HepG2 (cell line): ENCODE data around the gene KCNMA1. TPM values are rescaled to one million over a fixed set of nuclear protein-coding genes. Genes with fewer than 3 reads are reported as not detected.

Experiments
- ATAC-seq: fragments of 200-7000 bp; cut with Tn5 transposase; 3 replicates; pipeline ENCODE4 v1.9.1; 2020; ENCODE audit warnings: mild to moderate bottlenecking, moderate library complexity
- BruUV-seq: library from RNA; stranded (reverse); fragments of 400-500 nt; replicated peaks from 2 replicates; lab custom pipeline; 2021; lab: Mats Ljungman, UMichigan
- CTCF ChIA-PET: fragments of 300-600 bp; formaldehyde crosslinking; extraction: SDS; loops from one replicate; lab custom pipeline; 2021; ENCODE audit warnings: low total read pairs, inconsistent platforms, low intra/inter-chr PET ratio; lab: Yijun Ruan, JAX
- POLR2A ChIA-PET: fragments of 350-600 bp; sonication (Branson Sonifier 250); formaldehyde crosslinking; loops from one replicate; lab custom pipeline; 2020; ENCODE audit warnings: antibody characterized with exemption, inconsistent platforms; lab: Yijun Ruan, JAX
- DNase-seq: peaks from one replicate; pipeline ENCODE4 v3.0.0-alpha.2; 2015; ENCODE audit warnings: low spot score
- FAIRE-seq: peaks from 3 replicates; lab custom pipeline; 2011; peaks lifted over from hg19 to GRCh38; lab: Jason Lieb, UNC
- H2AFZ ChIP-seq: one replicate; pipeline ENCODE4 v1.6.1; 2011; ENCODE audit warnings: low read length, inconsistent platforms
- H3K27ac ChIP-seq: fragments of 300-600 bp; 3 replicates; pipeline ENCODE4 v1.8.0; 2011; ENCODE audit warnings: mixed run types, mild to moderate bottlenecking, mixed read lengths, low read length, inconsistent platforms; ENCODE audit not compliant: insufficient read depth; ENCODE audit errors: extremely low read length
- H3K27me3 ChIP-seq, 2 experiments: fragments of 200-600 bp in 1 of 2; 2 replicates in 1 of 2; 3 replicates in 1 of 2; pipeline versions ENCODE4 v1.6.0 to v1.8.0; 2011; ENCODE audit warnings: low read length in 2 of 2, mild to moderate bottlenecking in 2 of 2, moderate library complexity in 2 of 2, inconsistent platforms in 1 of 2; ENCODE audit not compliant: insufficient read depth in 2 of 2, control insufficient read depth in 1 of 2
- H3K36me3 ChIP-seq, 2 experiments: fragments of 200-600 bp in 1 of 2; replicated peaks in 1 of 2; 2 replicates in 1 of 2; 3 replicates in 1 of 2; pipeline versions ENCODE4 v1.5.1 to v1.8.0; 2011; ENCODE audit warnings: low read length in 2 of 2, inconsistent platforms in 1 of 2; ENCODE audit not compliant: insufficient read depth in 2 of 2, control insufficient read depth in 1 of 2
- H3K4me1 ChIP-seq: 2 replicates; pipeline ENCODE4 v1.5.1; 2012; ENCODE audit warnings: low read length, inconsistent platforms; ENCODE audit not compliant: insufficient read depth
- H3K4me2 ChIP-seq: 2 replicates; pipeline ENCODE4 v1.6.0; 2011; ENCODE audit warnings: low read depth, low read length, inconsistent platforms
- H3K4me3 ChIP-seq, 3 experiments: fragments of 200-600 bp in 1 of 3; sonication (generic), shearing (Covaris generic) in 1 of 3; replicated peaks in 1 of 3; 2 replicates each; pipeline ENCODE4 v1.5.1; 2011 to 2016; ENCODE audit warnings: low read length in 3 of 3, inconsistent platforms in 2 of 3, low read depth in 2 of 3, mild to moderate bottlenecking in 2 of 3, control low read depth in 1 of 3, mixed read lengths in 1 of 3; ENCODE audit not compliant: insufficient read depth in 1 of 3
- H3K79me2 ChIP-seq: one replicate; pipeline ENCODE4 v1.6.1; 2011; ENCODE audit warnings: low read length, inconsistent platforms; ENCODE audit not compliant: insufficient read depth
- H3K9ac ChIP-seq: 2 replicates; pipeline ENCODE4 v1.6.0; 2011; ENCODE audit warnings: mild to moderate bottlenecking, low read depth, low read length, inconsistent platforms; ENCODE audit not compliant: insufficient read depth
- H3K9me3 ChIP-seq: 2 replicates; pipeline ENCODE4 v1.5.1; 2012; ENCODE audit warnings: mild to moderate bottlenecking, low read length
- H4K20me1 ChIP-seq: 2 replicates; pipeline ENCODE4 v1.6.0; 2011; ENCODE audit warnings: inconsistent platforms, mild to moderate bottlenecking, low read length, moderate library complexity; ENCODE audit not compliant: insufficient read depth
- AGO2 ChIP-seq: fragments of 200-400 bp; formaldehyde crosslinking; optimal IDR thresholded peaks from 2 replicates; pipeline ENCODE3; 2017; ENCODE audit warnings: mild to moderate bottlenecking, low read depth, low read length, moderate library complexity
- ASH2L ChIP-seq: fragments of 300-600, 200-600 bp; sonication (generic); IDR thresholded peaks from 2 replicates; pipeline ENCODE4 v1.7.0; 2017; ENCODE audit warnings: low read depth, mild to moderate bottlenecking, moderate library complexity, mixed read lengths, low read length; ENCODE audit not compliant: insufficient read length
- EED ChIP-seq: sonication (generic); formaldehyde crosslinking; IDR thresholded peaks from 2 replicates; pipeline ENCODE4 v1.5.0; 2020; ENCODE audit warnings: mild to moderate bottlenecking, missing genetic modification reagents
- EZH2 ChIP-seq: conservative IDR thresholded peaks from 2 replicates; pipeline ENCODE4 v1.6.1; 2012; ENCODE audit warnings: mild to moderate bottlenecking, low read depth, low read length, moderate library complexity
- GZF1 ChIP-seq: sonication (generic); formaldehyde crosslinking; IDR thresholded peaks from 2 replicates; pipeline ENCODE4 v1.5.1; 2020; ENCODE audit warnings: mild to moderate bottlenecking, missing genetic modification reagents
- MIER2 ChIP-seq: IDR thresholded peaks from 2 replicates; pipeline ENCODE4 v1.6.1; 2016; ENCODE audit warnings: missing biosample characterization, missing genetic modification reagents
- NFIC ChIP-seq: IDR thresholded peaks from 2 replicates; pipeline ENCODE4 v1.6.1; 2012; ENCODE audit warnings: mild to moderate bottlenecking, low read length, inconsistent platforms
- ZFP36L1 ChIP-seq: sonication (generic); formaldehyde crosslinking; IDR thresholded peaks from 2 replicates; pipeline ENCODE4 v1.8.0; 2022; ENCODE audit warnings: mild to moderate bottlenecking, missing genetic modification reagents, moderate library complexity
- ZNF292 ChIP-seq: sonication (generic); formaldehyde crosslinking; IDR thresholded peaks from 2 replicates; pipeline ENCODE4 v1.8.1; 2022; ENCODE audit warnings: mild to moderate bottlenecking, low read depth, missing genetic modification reagents, borderline replicate concordance
- ZNF432 ChIP-seq: sonication (generic); formaldehyde crosslinking; IDR thresholded peaks from 2 replicates; pipeline ENCODE4 v1.5.0; 2020; ENCODE audit warnings: missing genetic modification reagents, mild to moderate bottlenecking, borderline replicate concordance
- ZNF484 ChIP-seq: sonication (generic); formaldehyde crosslinking; IDR thresholded peaks from 2 replicates; pipeline ENCODE4 v1.5.1; 2020; ENCODE audit warnings: mild to moderate bottlenecking, low read depth, missing genetic modification reagents, borderline replicate concordance
- ZNF570 ChIP-seq: sonication (generic); formaldehyde crosslinking; IDR thresholded peaks from 2 replicates; pipeline ENCODE4 v1.4.0; 2020; ENCODE audit warnings: mild to moderate bottlenecking, missing genetic modification reagents, borderline replicate concordance
- ZNF788 ChIP-seq: sonication (generic); formaldehyde crosslinking; IDR thresholded peaks from 2 replicates; pipeline ENCODE4 v1.5.0; 2020; ENCODE audit warnings: mild to moderate bottlenecking, missing genetic modification reagents, borderline replicate concordance
- ZSCAN20 ChIP-seq: sonication (generic); formaldehyde crosslinking; IDR thresholded peaks from 2 replicates; pipeline ENCODE4 v1.4.0; 2020; ENCODE audit warnings: missing genetic modification reagents, mild to moderate bottlenecking, borderline replicate concordance
- ZSCAN21 ChIP-seq: sonication (generic); formaldehyde crosslinking; IDR thresholded peaks from 2 replicates; pipeline ENCODE4 v1.8.0; 2022; ENCODE audit warnings: mild to moderate bottlenecking, missing genetic modification reagents, moderate library complexity, borderline replicate concordance
- whole genome bisulfite sequencing: methylation state at CpG from one replicate; pipeline ENCODE4 v1.1.6; 2017; ENCODE audit warnings: low lambda C conversion rate; 5-methylcytosine and 5-hydroxymethylcytosine counted together
- in situ Hi-C: cut with HindIII; loops from 2 replicates; pipeline ENCODE4 v1.10.0; 2017; ENCODE audit warnings: low pct_unique_long_range_greater_than_20kb; ENCODE audit not compliant: extremely low pct_ligation_motif_present
- intact Hi-C: fragments of 100-400 bp; cut with micrococcal nuclease; formaldehyde crosslinking; loops from one replicate; pipeline ENCODE4 v1.10.0; 2022; ENCODE audit not compliant: unreplicated experiment
- polyA plus RNA-seq, 8 experiments: library from polyadenylated mRNA; depleted of rRNA in 3 of 8; stranded (reverse) in 7 of 8; unstranded in 1 of 8; fragments of >200 nt; fragmentation: Illumina TruSeq in 4 of 8; extraction: Trizol in 4 of 8; gene quantifications; 2 replicates each; pipeline versions ENCODE4 v1.2.1 to v1.2.3, GENCODE V29; 2011 to 2016; ENCODE audit warnings: low read depth in 4 of 8, missing spikeins in 1 of 8, mixed read lengths in 1 of 8; ENCODE audit not compliant: insufficient read depth in 1 of 8
- total RNA-seq, 5 experiments: library from RNA; depleted of rRNA; stranded (reverse); fragments of >200 nt; fragmentation: Illumina TruSeq; extraction: Trizol; gene quantifications; 2 replicates each; pipeline ENCODE4 v1.2.3, GENCODE V29; 2016; ENCODE audit warnings: low read depth in 1 of 5
- TF ChIP-seq, protein P1 (sequence below): sonication (generic); formaldehyde crosslinking; IDR thresholded peaks from 2 replicates; pipeline ENCODE4 v1.5.1; 2020; ENCODE audit warnings: mild to moderate bottlenecking, missing genetic modification reagents
- TF ChIP-seq, protein P2 (sequence below): sonication (generic); formaldehyde crosslinking; IDR thresholded peaks from 2 replicates; pipeline ENCODE4 v1.5.0; 2020; ENCODE audit warnings: mild to moderate bottlenecking, missing genetic modification reagents
- TF ChIP-seq, protein P3 (sequence below): sonication (generic); formaldehyde crosslinking; IDR thresholded peaks from 2 replicates; pipeline ENCODE4 v1.4.0; 2020; ENCODE audit warnings: missing genetic modification reagents

KCNMA1 gene
- total and polyA plus RNA-seq, 2 of the 13 experiments (the other 11 are each of a cell fraction or from before 2014, with no cell fraction given) = 0.02 TPM; not detected in 1

DNA sequence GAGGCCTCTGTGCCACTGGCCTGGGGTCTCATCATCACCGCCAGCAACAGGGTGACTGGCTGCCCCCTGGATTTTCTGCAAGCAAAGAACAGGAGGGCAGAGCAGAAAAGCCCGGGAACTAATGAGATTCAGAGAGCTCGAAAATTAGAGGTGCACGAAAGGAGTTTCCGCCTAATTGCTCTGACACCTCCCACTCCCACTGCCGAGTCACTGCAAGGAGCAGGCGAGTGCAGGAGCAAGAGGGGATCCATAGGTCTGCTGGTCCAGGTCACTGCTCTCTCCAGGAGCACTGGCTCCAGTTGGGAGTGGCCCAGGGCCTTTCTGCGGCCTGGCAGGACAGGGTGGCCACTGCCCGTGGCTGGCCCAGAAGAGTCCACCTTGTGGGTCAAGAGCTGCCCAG is 276.2 kb downstream of the KCNMA1 start:
- intact Hi-C loops (no loop called here), in situ Hi-C loops (no loop called here)
- DNase-seq (no peak), ATAC-seq (no peak), FAIRE-seq (no peak)
- H2AFZ ChIP-seq = no peak overlapping the region
- no peak overlapping the region for H3K9ac ChIP-seq
- H4K20me1 ChIP-seq = no peaks in the 10 kb centered on the region
- no peaks in the 10 kb centered on the region for H3K79me2 ChIP-seq
- H3K4me2 ChIP-seq = no peak overlapping the region
- H3K27ac ChIP-seq = no peak overlapping the region
- WGBS = 54% methylated on average over 9 of the region's 9 CpGs
- no peaks in the 10 kb centered on the region for H3K36me3 ChIP-seq
- peaks cover 0 to 4% of the 10 kb centered on the region in 2 experiments; a peak in 2 of 5 replicates for H3K27me3 ChIP-seq
- H3K4me1 ChIP-seq = no peaks in the 10 kb centered on the region
- ChIA-PET CTCF (no interaction called here), POLR2A (no interaction called here)
- no peak for TF ChIP-seq ZFP36L1 (CRISPR knock-in tag)
- TF ChIP-seq ZNF484 (CRISPR knock-in tag) = no peak
- no peak for TF ChIP-seq ZSCAN21 (CRISPR knock-in tag)
- TF ChIP-seq EZH2 = no peak
- no peak for TF ChIP-seq NFIC
- no peak for TF ChIP-seq ZSCAN20 (CRISPR knock-in tag)
- no peak for TF ChIP-seq MIER2 (CRISPR knock-in tag)
- no peak for TF ChIP-seq ZNF788
- TF ChIP-seq GZF1 = no peak
- TF ChIP-seq, protein P1, sequence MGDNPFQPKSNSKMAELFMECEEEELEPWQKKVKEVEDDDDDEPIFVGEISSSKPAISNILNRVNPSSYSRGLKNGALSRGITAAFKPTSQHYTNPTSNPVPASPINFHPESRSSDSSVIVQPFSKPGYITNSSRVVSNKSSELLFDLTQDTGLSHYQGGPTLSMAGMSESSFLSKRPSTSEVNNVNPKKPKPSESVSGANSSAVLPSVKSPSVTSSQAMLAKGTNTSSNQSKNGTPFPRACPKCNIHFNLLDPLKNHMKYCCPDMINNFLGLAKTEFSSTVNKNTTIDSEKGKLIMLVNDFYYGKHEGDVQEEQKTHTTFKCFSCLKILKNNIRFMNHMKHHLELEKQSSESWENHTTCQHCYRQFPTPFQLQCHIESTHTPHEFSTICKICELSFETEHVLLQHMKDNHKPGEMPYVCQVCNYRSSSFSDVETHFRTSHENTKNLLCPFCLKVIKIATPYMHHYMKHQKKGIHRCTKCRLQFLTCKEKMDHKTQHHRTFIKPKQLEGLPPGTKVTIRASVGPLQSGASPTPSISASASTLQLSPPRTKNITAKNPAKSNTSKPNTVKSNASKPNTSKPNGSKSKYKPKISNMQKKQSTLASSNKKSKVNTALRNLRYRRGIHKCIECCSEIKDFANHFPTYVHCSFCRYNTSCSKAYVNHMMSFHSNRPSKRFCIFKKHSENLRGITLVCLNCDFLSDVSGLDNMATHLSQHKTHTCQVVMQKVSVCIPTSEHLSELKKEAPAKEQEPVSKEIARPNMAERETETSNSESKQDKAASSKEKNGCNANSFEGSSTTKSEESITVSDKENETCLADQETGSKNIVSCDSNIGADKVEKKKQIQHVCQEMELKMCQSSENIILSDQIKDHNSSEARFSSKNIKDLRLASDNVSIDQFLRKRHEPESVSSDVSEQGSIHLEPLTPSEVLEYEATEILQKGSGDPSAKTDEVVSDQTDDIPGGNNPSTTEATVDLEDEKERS = no peak
- no peak for TF ChIP-seq ZNF570
- no peak for TF ChIP-seq EED (CRISPR knock-in tag)
- TF ChIP-seq, protein P2, sequence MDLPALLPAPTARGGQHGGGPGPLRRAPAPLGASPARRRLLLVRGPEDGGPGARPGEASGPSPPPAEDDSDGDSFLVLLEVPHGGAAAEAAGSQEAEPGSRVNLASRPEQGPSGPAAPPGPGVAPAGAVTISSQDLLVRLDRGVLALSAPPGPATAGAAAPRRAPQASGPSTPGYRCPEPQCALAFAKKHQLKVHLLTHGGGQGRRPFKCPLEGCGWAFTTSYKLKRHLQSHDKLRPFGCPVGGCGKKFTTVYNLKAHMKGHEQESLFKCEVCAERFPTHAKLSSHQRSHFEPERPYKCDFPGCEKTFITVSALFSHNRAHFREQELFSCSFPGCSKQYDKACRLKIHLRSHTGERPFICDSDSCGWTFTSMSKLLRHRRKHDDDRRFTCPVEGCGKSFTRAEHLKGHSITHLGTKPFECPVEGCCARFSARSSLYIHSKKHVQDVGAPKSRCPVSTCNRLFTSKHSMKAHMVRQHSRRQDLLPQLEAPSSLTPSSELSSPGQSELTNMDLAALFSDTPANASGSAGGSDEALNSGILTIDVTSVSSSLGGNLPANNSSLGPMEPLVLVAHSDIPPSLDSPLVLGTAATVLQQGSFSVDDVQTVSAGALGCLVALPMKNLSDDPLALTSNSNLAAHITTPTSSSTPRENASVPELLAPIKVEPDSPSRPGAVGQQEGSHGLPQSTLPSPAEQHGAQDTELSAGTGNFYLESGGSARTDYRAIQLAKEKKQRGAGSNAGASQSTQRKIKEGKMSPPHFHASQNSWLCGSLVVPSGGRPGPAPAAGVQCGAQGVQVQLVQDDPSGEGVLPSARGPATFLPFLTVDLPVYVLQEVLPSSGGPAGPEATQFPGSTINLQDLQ (CRISPR knock-in tag) = no peak
- TF ChIP-seq, protein P3, sequence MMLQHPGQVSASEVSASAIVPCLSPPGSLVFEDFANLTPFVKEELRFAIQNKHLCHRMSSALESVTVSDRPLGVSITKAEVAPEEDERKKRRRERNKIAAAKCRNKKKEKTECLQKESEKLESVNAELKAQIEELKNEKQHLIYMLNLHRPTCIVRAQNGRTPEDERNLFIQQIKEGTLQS (CRISPR knock-in tag) = no peak
- no peak for TF ChIP-seq ZNF292 (CRISPR knock-in tag)
- TF ChIP-seq ZNF432 = no peak
- no peak for TF ChIP-seq AGO2
- TF ChIP-seq ASH2L = no peak
- no peaks in the 10 kb centered on the region for H3K9me3 ChIP-seq
- no peak overlapping the region for H3K4me3 ChIP-seq
- BruUV-seq = no TSS peak
